PC-9 (cell line): ENCODE measurements around the gene ZDHHC19. TPM values are rescaled to one million over a fixed set of nuclear protein-coding genes. Genes with fewer than 3 reads are reported as not detected.
A peak's percentile ranks its signal among the peaks of the same experiment; 100 is the strongest.

Source experiments
- Bru-seq: library from RNA; stranded (reverse); fragments of 400-500 nt; gene quantifications from one replicate; lab custom pipeline; 2021; lab: Mats Ljungman, UMichigan
- BruChase-seq, 2 experiments: library from RNA; stranded (reverse); fragments of 400-500 nt; gene quantifications; one replicate each; lab custom pipeline; 2021; lab: Mats Ljungman, UMichigan
- BruUV-seq: library from RNA; stranded (reverse); fragments of 400-500 nt; replicated peaks from 2 replicates; lab custom pipeline; 2021; lab: Mats Ljungman, UMichigan
- CTCF ChIA-PET: fragments of 300-600 bp; sonication (Branson Sonifier 250); formaldehyde crosslinking; loops from one replicate; lab custom pipeline; 2022; ENCODE audit warnings: antibody characterized with exemption; lab: Charles Lee
- POLR2A ChIA-PET: fragments of 300-600 bp; sonication (Branson Sonifier 250); formaldehyde crosslinking; loops from one replicate; lab custom pipeline; 2022; ENCODE audit warnings: antibody characterized with exemption; ENCODE audit not compliant: unreplicated experiment; lab: Charles Lee
- DNase-seq, 2 experiments: peaks; one replicate each; pipeline versions ENCODE4 v3.0.0 to v3.0.0-alpha.2; 2015 to 2022; ENCODE audit warnings: mixed read lengths in 1 of 2
- H2AFZ ChIP-seq: fragments of 200-600 bp; sonication (generic); 2 replicates; pipeline ENCODE4 v1.8.1; 2017; ENCODE audit warnings: antibody characterized with exemption
- H3F3A ChIP-seq: fragments of 200-600 bp; sonication (generic); 2 replicates; pipeline ENCODE4 v1.8.1; 2017; ENCODE audit warnings: antibody characterized with exemption, mild to moderate bottlenecking, low read depth; ENCODE audit not compliant: insufficient read depth
- H3K27ac ChIP-seq: fragments of 200-600 bp; sonication (generic); 2 replicates; pipeline ENCODE4 v1.6.1; 2016; ENCODE audit warnings: mixed run types
- H3K27me3 ChIP-seq: fragments of 200-600 bp; sonication (generic); 2 replicates; pipeline ENCODE4 v1.6.1; 2016; ENCODE audit warnings: low read depth, mixed run types; ENCODE audit not compliant: insufficient read depth
- H3K36me3 ChIP-seq: fragments of 200-600 bp; sonication (generic); 2 replicates; pipeline ENCODE4 v1.6.1; 2016; ENCODE audit warnings: low read depth, mixed run types
- H3K4me1 ChIP-seq: fragments of 200-600 bp; sonication (generic); replicated peaks from 2 replicates; pipeline ENCODE4 v1.6.1; 2016; ENCODE audit warnings: mixed run types; ENCODE audit not compliant: insufficient read depth
- H3K4me2 ChIP-seq: fragments of 200-600 bp; sonication (generic); 2 replicates; pipeline ENCODE4 v1.6.1; 2017; ENCODE audit warnings: mixed run types
- H3K4me3 ChIP-seq: fragments of 200-600 bp; sonication (generic); 2 replicates; pipeline ENCODE4 v1.6.1; 2016; ENCODE audit warnings: mixed run types
- H3K79me2 ChIP-seq: fragments of 200-600 bp; sonication (generic); 2 replicates; pipeline ENCODE4 v1.6.1; 2017; ENCODE audit warnings: low read depth, mixed run types
- H3K9me2 ChIP-seq: fragments of 200-600 bp; sonication (generic); 2 replicates; pipeline ENCODE4 v1.8.1; 2017; ENCODE audit warnings: mild to moderate bottlenecking; ENCODE audit not compliant: insufficient read depth
- H3K9me3 ChIP-seq: fragments of 200-600 bp; sonication (generic); 2 replicates; pipeline ENCODE4 v1.8.1; 2016; ENCODE audit warnings: low read depth; ENCODE audit not compliant: insufficient read depth
- H4K20me1 ChIP-seq: fragments of 200-600 bp; sonication (generic); 2 replicates; pipeline ENCODE4 v1.8.1; 2017; ENCODE audit not compliant: insufficient read depth
- CTCF ChIP-seq: fragments of 200-600 bp; sonication (generic); conservative IDR thresholded peaks from 2 replicates; pipeline ENCODE4 v1.6.1; 2017; ENCODE audit warnings: mixed run types, antibody characterized with exemption, mild to moderate bottlenecking, moderate library complexity
- EZH2 ChIP-seq: fragments of 200-600 bp; sonication (generic); IDR thresholded peaks from 2 replicates; pipeline ENCODE4 v1.8.0; 2017; ENCODE audit warnings: antibody characterized with exemption, low read depth
- intact Hi-C: fragments of 100-400 bp; cut with micrococcal nuclease; formaldehyde crosslinking; loops from one replicate; pipeline ENCODE4 v1.10.0; 2022; ENCODE audit not compliant: unreplicated experiment
- long read RNA-seq: library from polyadenylated mRNA; stranded (forward); transcript quantifications from one replicate; pipeline ENCODE4 v2.0.0, GENCODE V29; 2022
- total RNA-seq: library from RNA; stranded (reverse); gene quantifications from 2 replicates; pipeline ENCODE4 v1.2.3, GENCODE V29; 2021

The ZDHHC19 gene
- total RNA-seq (not detected in 2 replicates), Bru-seq, nascent RNA (percentile 17 among the genes with signal in this experiment), BruChase-seq, experiment 1, labeled RNA remaining after a 2-hour chase (percentile 17 among the genes with signal in this experiment), BruChase-seq, experiment 2, labeled RNA remaining after a 6-hour chase (percentile 15 among the genes with signal in this experiment)
- long read RNA-seq, partial matches to known transcripts, result 0 of 1 reads
- long read RNA-seq, other reads (novel, unspliced or antisense), result 1 of 1 reads

GRCh38 chr3:196210673-196211556 is at the start of gene ZDHHC19:
Gene ZDHHC19, minus strand, starts transcription at chr3:196211400. Its CDS starts 85 bp downstream, at chr3:196211315.
- no peaks in the 10 kb centered on the region for H3K27me3 ChIP-seq
- BruUV-seq, result no TSS peak
- H3K4me2 ChIP-seq, result no peak within 1 kb of the TSS
- H3F3A ChIP-seq, result peaks cover 21% of the 10 kb centered on the region
- no peaks in the 10 kb centered on the region for H3K9me2 ChIP-seq
- no peaks in the 10 kb centered on the region for H3K79me2 ChIP-seq
- DNase-seq, result no peak
- H2AFZ ChIP-seq, result no peak within 1 kb of the TSS
- H3K27ac ChIP-seq, result no peak within 1 kb of the TSS
- intact Hi-C loops, result no loop called here
- 0 out of 2 replicates have a peak, but pooled peaks cover under 1% of the 10 kb centered on the region for H3K4me1 ChIP-seq
- H4K20me1 ChIP-seq, result no peaks in the 10 kb centered on the region
- TF ChIP-seq EZH2 (no peak), CTCF (no peak)
- CTCF ChIA-PET, result no interaction called here
- no peak within 1 kb of the TSS for H3K4me3 ChIP-seq
- POLR2A ChIA-PET, result no interaction called here
- H3K9me3 ChIP-seq, result no peaks in the 10 kb centered on the region
- H3K36me3 ChIP-seq, result no peaks in the 10 kb centered on the region

GRCh38 chr3:196260784-196261183 is 49.6 kb upstream of the ZDHHC19 start:
- BruUV-seq, result no TSS peak
- H3F3A ChIP-seq, result no peaks in the 10 kb centered on the region; the same call in 1 of the 2 replicates
- DNase-seq, result no peak
- H2AFZ ChIP-seq, result no peak overlapping the region
- no peak overlapping the region for H3K27ac ChIP-seq
- no peaks in the 10 kb centered on the region for H3K4me1 ChIP-seq
- no peaks in the 10 kb centered on the region for H3K9me3 ChIP-seq
- no peak overlapping the region for H3K4me3 ChIP-seq
- H3K27me3 ChIP-seq, result no peaks in the 10 kb centered on the region
- H3K9me2 ChIP-seq, result no peaks in the 10 kb centered on the region
- peaks cover 8% of the 10 kb centered on the region; the same call in 1 of the 2 replicates for H3K36me3 ChIP-seq
- no peak for TF ChIP-seq CTCF
- TF ChIP-seq EZH2, result no peak
- peaks cover 5% of the 10 kb centered on the region; the same call in 1 of the 2 replicates for H3K79me2 ChIP-seq
- POLR2A ChIA-PET, result no interaction called here
- intact Hi-C loops, result no loop called here
- CTCF ChIA-PET, result no interaction called here
- H3K4me2 ChIP-seq, result no peak overlapping the region
- H4K20me1 ChIP-seq, result peaks cover 5% of the 10 kb centered on the region

GRCh38 chr3:196255776-196256175 is 44.6 kb upstream of the ZDHHC19 start:
- Histone ChIP-seq H3K79me2 (no peaks in the 10 kb centered on the region), H3F3A (peaks cover 11% of the 10 kb centered on the region), H3K27me3 (no peaks in the 10 kb centered on the region), H2AFZ (no peak overlapping the region), H3K9me3 (no peaks in the 10 kb centered on the region), H3K4me3 (no peak overlapping the region), H3K4me1 (no peaks in the 10 kb centered on the region), H3K27ac (0 out of 2 replicates have a peak overlapping the region, but pooled peaks have one; percentile 1), H3K36me3 (0 out of 2 replicates have a peak, but pooled peaks cover 14% of the 10 kb centered on the region), H3K9me2 (no peaks in the 10 kb centered on the region), H3K4me2 (no peak overlapping the region), H4K20me1 (peaks cover 5% of the 10 kb centered on the region)
- intact Hi-C loops, result no loop called here
- ChIA-PET POLR2A (no interaction called here), CTCF (no interaction called here)
- no peak for DNase-seq
- no TSS peak for BruUV-seq
- no peak for TF ChIP-seq EZH2
